ENCODE measurements around the gene FRK.
A peak's percentile ranks its signal among the peaks of the same experiment; 100 is the strongest.

FRK gene

DNA sequence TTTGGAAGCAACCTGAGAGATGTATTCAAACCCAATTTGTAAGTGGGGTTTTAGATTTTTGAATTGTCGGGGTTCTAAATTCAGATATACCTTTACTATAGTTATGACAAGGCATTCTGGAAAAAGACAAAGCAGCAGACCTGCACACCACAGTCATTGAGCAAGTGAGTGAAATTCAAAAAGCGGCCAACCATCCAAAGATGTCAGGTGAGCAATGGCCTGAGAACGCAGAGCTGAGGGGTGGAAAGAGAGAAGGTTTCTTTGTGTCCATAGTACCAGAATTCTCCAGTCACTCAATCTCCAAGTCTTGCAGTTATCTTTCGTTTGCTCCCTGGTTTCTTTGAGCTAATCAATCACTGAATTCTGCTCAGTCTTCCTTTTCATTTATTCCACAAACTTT is 1.8 kb upstream of the FRK start:
- TF ChIP-seq, protein P1, sequence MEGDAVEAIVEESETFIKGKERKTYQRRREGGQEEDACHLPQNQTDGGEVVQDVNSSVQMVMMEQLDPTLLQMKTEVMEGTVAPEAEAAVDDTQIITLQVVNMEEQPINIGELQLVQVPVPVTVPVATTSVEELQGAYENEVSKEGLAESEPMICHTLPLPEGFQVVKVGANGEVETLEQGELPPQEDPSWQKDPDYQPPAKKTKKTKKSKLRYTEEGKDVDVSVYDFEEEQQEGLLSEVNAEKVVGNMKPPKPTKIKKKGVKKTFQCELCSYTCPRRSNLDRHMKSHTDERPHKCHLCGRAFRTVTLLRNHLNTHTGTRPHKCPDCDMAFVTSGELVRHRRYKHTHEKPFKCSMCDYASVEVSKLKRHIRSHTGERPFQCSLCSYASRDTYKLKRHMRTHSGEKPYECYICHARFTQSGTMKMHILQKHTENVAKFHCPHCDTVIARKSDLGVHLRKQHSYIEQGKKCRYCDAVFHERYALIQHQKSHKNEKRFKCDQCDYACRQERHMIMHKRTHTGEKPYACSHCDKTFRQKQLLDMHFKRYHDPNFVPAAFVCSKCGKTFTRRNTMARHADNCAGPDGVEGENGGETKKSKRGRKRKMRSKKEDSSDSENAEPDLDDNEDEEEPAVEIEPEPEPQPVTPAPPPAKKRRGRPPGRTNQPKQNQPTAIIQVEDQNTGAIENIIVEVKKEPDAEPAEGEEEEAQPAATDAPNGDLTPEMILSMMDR (IDR thresholded peaks at IDR 0.05; ENCODE audit: unreplicated experiment in 3 of 3), result no peak
- Mint-ChIP-seq H3K27me3 (ENCODE audit: low read depth) (no peaks in the 10 kb centered on the region), H3K4me1 (peaks cover 15% of the 10 kb centered on the region), H3K4me3 (no peak overlapping the region), H3K9me3 (no peaks in the 10 kb centered on the region), H3K27ac (peak overlapping the region in 1 of 3 experiments; percentile 19), H3K36me3 (ENCODE audit: low read depth) (no peaks in the 10 kb centered on the region)

DNA sequence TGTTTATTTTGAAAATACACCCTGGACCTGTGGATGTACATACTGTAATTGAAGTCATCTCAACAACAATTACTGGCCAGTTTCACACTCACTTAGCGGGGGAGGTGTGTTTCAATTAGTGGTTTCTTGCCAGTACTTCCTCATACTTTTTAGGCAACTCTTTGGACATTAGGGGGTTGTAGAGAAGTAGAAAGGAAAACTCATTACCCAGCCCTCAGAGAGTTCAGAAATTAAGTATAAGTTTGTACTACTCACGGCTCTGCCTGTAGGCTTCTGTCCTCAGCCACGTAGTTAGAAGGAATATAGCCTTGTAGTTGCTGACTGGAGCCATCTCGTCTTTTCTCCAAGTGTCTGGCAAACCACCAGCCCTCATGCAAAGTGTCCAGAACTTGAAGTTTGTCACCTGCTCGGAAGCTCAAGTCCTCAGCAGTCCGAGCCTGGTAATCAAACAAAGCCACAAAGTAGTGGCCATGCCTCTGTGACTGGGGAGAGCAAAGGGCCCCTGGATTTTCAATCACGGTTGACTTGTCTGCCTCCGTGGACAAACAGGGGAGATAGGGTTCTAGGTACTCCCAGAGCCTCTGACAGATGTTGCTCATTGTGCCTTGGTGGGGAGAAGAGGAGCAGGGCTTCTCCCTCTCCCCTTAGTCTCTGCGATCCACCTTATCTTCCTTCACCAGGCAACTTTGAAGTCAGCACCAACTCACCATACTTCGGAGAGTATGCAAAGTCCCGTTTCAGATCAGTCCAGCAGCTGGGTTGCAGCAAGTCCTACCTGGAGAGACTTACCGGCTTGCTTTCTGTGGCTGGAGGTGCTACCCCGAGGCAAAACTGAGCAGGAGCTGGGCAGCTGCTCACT is 749 bp downstream of the FRK start:
- Mint-ChIP-seq H3K9me3 (no peaks in the 10 kb centered on the region), H3K4me3 (peak overlapping the region; percentile 59 to 77 (median 68)), H3K4me1 (peaks cover 15% of the 10 kb centered on the region), H3K36me3 (ENCODE audit: low read depth) (no peaks in the 10 kb centered on the region), H3K27ac (peak overlapping the region; percentile 92 to 97 (median 95)), H3K27me3 (ENCODE audit: low read depth) (no peaks in the 10 kb centered on the region)
- TF ChIP-seq, protein P1 (IDR thresholded peaks at IDR 0.05; ENCODE audit: unreplicated experiment in 3 of 3), result no peak

DNA sequence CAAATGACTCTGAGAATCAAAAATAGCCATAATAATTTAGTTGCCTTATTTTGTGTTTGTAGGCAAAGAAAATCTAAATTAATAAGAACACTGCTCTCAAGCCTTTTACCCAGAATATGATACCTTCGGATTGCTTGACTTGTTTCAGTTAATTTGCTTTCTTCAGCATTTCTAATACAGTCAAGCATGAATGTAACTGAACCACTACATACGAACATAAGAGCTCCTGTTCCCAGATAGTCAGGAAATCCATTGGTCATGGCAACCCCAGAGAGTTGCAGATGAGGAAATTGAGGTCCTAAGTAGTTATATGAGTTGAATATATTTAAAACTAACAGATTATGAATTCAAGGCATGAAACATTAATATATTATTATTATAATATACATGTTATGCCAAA is 2.9 kb downstream of the FRK start:
- no peaks in the 10 kb centered on the region for H3K36me3 Mint-ChIP-seq (ENCODE audit: low read depth)
- TF ChIP-seq, protein P1 (IDR thresholded peaks at IDR 0.05; ENCODE audit: unreplicated experiment in 3 of 3), result no peak
- H3K4me3 Mint-ChIP-seq, result no peak overlapping the region
- peaks cover 15% of the 10 kb centered on the region for H3K4me1 Mint-ChIP-seq
- H3K27me3 Mint-ChIP-seq (ENCODE audit: low read depth), result no peaks in the 10 kb centered on the region
- H3K9me3 Mint-ChIP-seq, result no peaks in the 10 kb centered on the region
- H3K27ac Mint-ChIP-seq, result peak overlapping the region in 1 of 3 experiments; percentile 48

DNA sequence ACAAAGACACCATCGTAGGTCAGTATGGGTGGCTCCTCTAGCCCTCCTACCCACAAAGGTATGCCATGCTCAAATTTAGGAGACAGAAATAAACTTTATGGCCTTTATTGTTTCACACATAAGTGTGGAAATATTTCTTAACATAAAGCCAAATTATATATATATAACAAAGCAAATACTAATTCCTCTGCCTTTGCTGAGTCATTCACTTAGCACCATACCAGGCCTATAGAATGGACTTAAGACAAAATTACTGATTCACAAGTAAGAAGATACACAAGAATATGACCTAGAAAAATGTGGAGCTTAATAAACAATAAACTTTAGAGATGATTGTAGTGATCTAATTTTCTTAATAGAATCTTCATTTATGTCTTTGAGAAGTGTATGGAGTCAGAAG is 5.2 kb downstream of the FRK start:
- Mint-ChIP-seq H3K9me3 (no peaks in the 10 kb centered on the region), H3K27ac (no peak overlapping the region), H3K4me3 (no peak overlapping the region), H3K27me3 (ENCODE audit: low read depth) (no peaks in the 10 kb centered on the region), H3K36me3 (ENCODE audit: low read depth) (no peaks in the 10 kb centered on the region), H3K4me1 (peaks cover under 1% of the 10 kb centered on the region)
- TF ChIP-seq, protein P1 (IDR thresholded peaks at IDR 0.05; ENCODE audit: unreplicated experiment in 3 of 3), result no peak

DNA sequence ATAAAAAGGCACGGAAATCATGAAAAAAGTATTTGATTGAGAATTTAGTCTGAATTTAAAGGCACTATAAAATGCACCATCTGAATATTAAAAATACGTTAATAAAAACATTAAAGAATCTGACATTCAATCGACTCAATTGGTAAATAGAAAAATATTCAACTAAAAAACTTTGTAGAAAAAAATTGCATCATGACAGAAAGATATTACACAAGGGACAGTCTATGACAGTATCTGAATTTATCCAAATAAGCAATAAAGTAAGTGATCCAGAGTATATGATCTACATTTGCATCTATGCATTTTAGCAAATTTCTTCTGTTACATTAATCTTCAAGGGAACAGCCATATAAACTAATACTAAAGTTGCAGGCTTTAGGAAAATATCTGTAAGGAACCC is 9.4 kb downstream of the FRK start:
- Mint-ChIP-seq H3K27me3 (ENCODE audit: low read depth) (no peaks in the 10 kb centered on the region), H3K27ac (no peak overlapping the region), H3K36me3 (ENCODE audit: low read depth) (no peaks in the 10 kb centered on the region), H3K4me1 (no peaks in the 10 kb centered on the region), H3K4me3 (no peak overlapping the region), H3K9me3 (no peaks in the 10 kb centered on the region)
- TF ChIP-seq, protein P1 (IDR thresholded peaks at IDR 0.05; ENCODE audit: unreplicated experiment in 3 of 3), result no peak

DNA sequence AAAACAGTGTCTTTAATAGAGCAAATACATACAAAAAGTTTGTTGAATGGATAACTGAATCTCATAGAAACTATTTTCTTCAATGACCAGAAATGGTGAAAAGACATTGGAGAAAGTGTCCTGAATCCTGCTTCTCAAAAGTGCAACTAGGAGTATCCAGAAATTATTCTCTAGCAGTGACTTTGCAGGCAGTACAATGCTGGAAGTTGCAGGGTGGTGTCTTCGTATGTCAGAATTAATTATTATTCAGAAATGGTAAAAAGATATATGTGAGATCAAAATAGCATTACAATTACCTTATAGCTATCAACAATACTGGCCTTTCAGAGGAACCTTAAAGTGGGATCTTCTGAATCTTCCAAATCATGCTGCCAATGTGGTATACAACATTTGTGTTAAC is 10.0 kb downstream of the FRK start:
- H3K9me3 Mint-ChIP-seq, result no peaks in the 10 kb centered on the region
- no peak overlapping the region for H3K4me3 Mint-ChIP-seq
- H3K4me1 Mint-ChIP-seq, result no peaks in the 10 kb centered on the region
- H3K27ac Mint-ChIP-seq, result no peak overlapping the region
- no peaks in the 10 kb centered on the region for H3K36me3 Mint-ChIP-seq (ENCODE audit: low read depth)
- TF ChIP-seq, protein P1 (IDR thresholded peaks at IDR 0.05; ENCODE audit: unreplicated experiment in 3 of 3), result no peak
- H3K27me3 Mint-ChIP-seq (ENCODE audit: low read depth), result no peaks in the 10 kb centered on the region
